GM23338 (cell line): ENCODE data around the gene NR2C2. TPM values are rescaled to one million over a fixed set of nuclear protein-coding genes. Genes with fewer than 3 reads are reported as not detected.

Experiments used
- ATAC-seq: fragments of 200-7000 bp; cut with Tn5 transposase; 3 replicates; pipeline ENCODE4 v1.9.1; 2020
- DNase-seq: peaks from one replicate; pipeline ENCODE4 v3.0.0-alpha.2; 2015; ENCODE audit warnings: low spot score
- H2AFZ ChIP-seq: fragments of 200-600 bp; sonication (generic); 2 replicates; pipeline ENCODE4 v1.8.0; 2016; ENCODE audit warnings: antibody characterized with exemption, mild to moderate bottlenecking, moderate library complexity
- H3F3A ChIP-seq: fragments of 200-600 bp; sonication (generic); replicated peaks from 2 replicates; pipeline ENCODE4 v1.8.0; 2017; ENCODE audit warnings: antibody characterized with exemption, mixed run types, low read depth
- H3K27ac ChIP-seq: fragments of 200-600 bp; sonication (generic); 2 replicates; pipeline ENCODE4 v1.6.1; 2016; ENCODE audit warnings: low read depth
- H3K27me3 ChIP-seq: fragments of 200-600 bp; sonication (generic); 2 replicates; pipeline ENCODE4 v1.8.0; 2016; ENCODE audit warnings: mild to moderate bottlenecking, mixed run types, moderate library complexity; ENCODE audit not compliant: insufficient read depth
- H3K36me3 ChIP-seq: fragments of 200-600 bp; sonication (generic); 2 replicates; pipeline ENCODE4 v1.8.0; 2016; ENCODE audit warnings: mild to moderate bottlenecking; ENCODE audit not compliant: insufficient read depth
- H3K4me1 ChIP-seq: fragments of 200-600 bp; sonication (generic); 2 replicates; pipeline ENCODE4 v1.8.0; 2016; ENCODE audit warnings: mild to moderate bottlenecking, moderate library complexity; ENCODE audit not compliant: insufficient read depth
- H3K4me2 ChIP-seq: fragments of 200-600 bp; sonication (generic); 2 replicates; pipeline ENCODE4 v1.7.1; 2017; ENCODE audit warnings: mixed run types
- H3K4me3 ChIP-seq: fragments of 200-600 bp; sonication (generic); 2 replicates; pipeline ENCODE4 v1.6.1; 2016; ENCODE audit warnings: mixed run types
- H3K79me2 ChIP-seq: fragments of 200-600 bp; sonication (generic); replicated peaks from 2 replicates; pipeline ENCODE4 v1.8.0; 2017; ENCODE audit warnings: mild to moderate bottlenecking; ENCODE audit not compliant: insufficient read depth
- H3K9me2 ChIP-seq: fragments of 200-600 bp; sonication (generic); 2 replicates; pipeline ENCODE4 v1.8.0; 2017; ENCODE audit not compliant: insufficient read depth
- H4K20me1 ChIP-seq: fragments of 200-600 bp; sonication (generic); replicated peaks from 2 replicates; pipeline ENCODE4 v1.8.0; 2017; ENCODE audit warnings: mild to moderate bottlenecking; ENCODE audit not compliant: insufficient read depth
- H3K27ac Mint-ChIP-seq: 2 replicates; pipeline ENCODE4 v1.8.0; 2020; ENCODE audit warnings: inconsistent platforms, mild to moderate bottlenecking, moderate library complexity, mixed read lengths
- H3K27me3 Mint-ChIP-seq: 3 replicates; pipeline ENCODE4 v1.8.0; 2022; ENCODE audit warnings: low read depth, mild to moderate bottlenecking, moderate library complexity, mixed read lengths, inconsistent platforms; ENCODE audit not compliant: insufficient read depth, poor library complexity
- H3K36me3 Mint-ChIP-seq: 3 replicates; pipeline ENCODE4 v1.8.0; 2021; ENCODE audit warnings: low read depth, mild to moderate bottlenecking, inconsistent platforms, moderate library complexity, mixed read lengths
- H3K4me1 Mint-ChIP-seq: 3 replicates; pipeline ENCODE4 v1.8.0; 2020; ENCODE audit warnings: mild to moderate bottlenecking, inconsistent platforms, mixed read lengths
- H3K4me3 Mint-ChIP-seq: 3 replicates; pipeline ENCODE4 v1.8.0; 2021; ENCODE audit warnings: moderate library complexity, mild to moderate bottlenecking, inconsistent platforms, mixed read lengths
- H3K9me3 Mint-ChIP-seq: 3 replicates; pipeline ENCODE4 v1.8.0; 2020; ENCODE audit warnings: moderate library complexity, mild to moderate bottlenecking, inconsistent platforms, mixed read lengths
- CREB1 ChIP-seq: fragments of 250-450 bp; sonication (Bioruptor Pico); IDR thresholded peaks from 2 replicates; pipeline ENCODE4 v1.5.0; 2020; ENCODE audit warnings: low read depth, mild to moderate bottlenecking, moderate library complexity
- CTCF ChIP-seq, 2 experiments: fragments of 200-600 bp in 1 of 2; sonication (generic) in 1 of 2; conservative IDR thresholded peaks; 2 replicates each; pipeline versions ENCODE4 v1.5.1 to v1.6.1; 2016 to 2017; ENCODE audit warnings: antibody characterized with exemption in 2 of 2, low read depth in 2 of 2, mild to moderate bottlenecking in 2 of 2, moderate library complexity in 1 of 2
- NANOG ChIP-seq: IDR thresholded peaks from 2 replicates; pipeline ENCODE4 v1.6.1; 2016; ENCODE audit warnings: antibody characterized with exemption, borderline replicate concordance
- ZNF114 ChIP-seq: fragments of 250-450 bp; sonication (Bioruptor Pico); IDR thresholded peaks from 2 replicates; pipeline ENCODE4 v1.5.0; 2020; ENCODE audit warnings: mild to moderate bottlenecking, moderate library complexity
- ZNF331 ChIP-seq: fragments of 250-450 bp; sonication (Bioruptor Pico); IDR thresholded peaks from 2 replicates; pipeline ENCODE4 v1.5.0; 2020; ENCODE audit warnings: low read depth, mild to moderate bottlenecking, moderate library complexity
- ZNF462 ChIP-seq: fragments of 250-450 bp; sonication (Bioruptor Pico); IDR thresholded peaks from 2 replicates; pipeline ENCODE4 v1.5.0; 2020; ENCODE audit warnings: mild to moderate bottlenecking, moderate library complexity
- polyA plus RNA-seq: library from polyadenylated mRNA; unstranded; fragments of >200 nt; fragmentation: Nextera tagmentation; extraction: Ambion mirVana; gene quantifications from 2 replicates; pipeline ENCODE4 v1.2.1, GENCODE V29; 2016
- total RNA-seq: library from RNA; depleted of rRNA; stranded (reverse); fragments of >200 nt; shearing (Covaris generic); gene quantifications from 2 replicates; pipeline ENCODE4 v1.2.3, GENCODE V29; 2014

NR2C2 gene
- total and polyA plus RNA-seq, 2 experiments from 2014 or later, result 12.0 to 57.2 TPM

GRCh38 chr3:15065550-15066007 is 118.2 kb downstream of the NR2C2 start (continued):
- no peak for TF ChIP-seq ZNF462 (CRISPR knock-in tag)
- TF ChIP-seq CTCF (conservative IDR thresholded peaks at IDR 0.05; ENCODE audit: low read depth in 2 of 2), result no peak
- no peak for TF ChIP-seq CREB1

GRCh38 chr3:15066467-15066866 is 119.1 kb downstream of the NR2C2 start:
- H3K4me3 ChIP-seq, result no peak overlapping the region
- H2AFZ ChIP-seq, result peak overlapping the region; percentile 92; the same call in 1 of the 2 replicates
- no peaks in the 10 kb centered on the region for H3K9me2 ChIP-seq
- Mint-ChIP-seq H3K27ac (no peak overlapping the region), H3K9me3 (no peaks in the 10 kb centered on the region), H3K4me3 (0 out of 3 replicates have a peak overlapping the region, but pooled peaks have one; percentile 7), H3K36me3 (peaks cover 17% of the 10 kb centered on the region; the same call in 2 of the 3 replicates), H3K27me3 (peaks cover 12% of the 10 kb centered on the region), H3K4me1 (peaks cover 16% of the 10 kb centered on the region)
- ATAC-seq, result no peak
- peaks cover 7% of the 10 kb centered on the region; the same call in 1 of the 2 replicates for H4K20me1 ChIP-seq
- H3K36me3 ChIP-seq, result no peaks in the 10 kb centered on the region; the same call in 1 of the 2 replicates
- H3K4me1 ChIP-seq, result peaks cover 6% of the 10 kb centered on the region; the same call in 1 of the 2 replicates
- no peaks in the 10 kb centered on the region for H3F3A ChIP-seq
- no peak for DNase-seq
- no peak overlapping the region for H3K27ac ChIP-seq
- H3K27me3 ChIP-seq, result no peaks in the 10 kb centered on the region
- no peak overlapping the region for H3K4me2 ChIP-seq
- H3K79me2 ChIP-seq, result peaks cover 22% of the 10 kb centered on the region
- TF ChIP-seq ZNF462 (CRISPR knock-in tag), result no peak
- no peak for TF ChIP-seq ZNF114 (CRISPR knock-in tag)
- TF ChIP-seq NANOG, result no peak
- TF ChIP-seq ZNF331 (CRISPR knock-in tag), result no peak
- TF ChIP-seq CREB1, result no peak
